Transverse colon (tissue), 3 donors: Measurements from ENCODE around the gene LRAT.

Experiments
- CTCF ChIP-seq, 5 experiments: fragments of 200-600 bp in 3 of 5; fragments of 450-650 bp in 2 of 5; sonication (generic) in 3 of 5; IDR thresholded peaks; 1 replicate in 2 of 5; 2 replicates in 3 of 5; pipeline ENCODE4 v1.5.1; 2016 to 2017; ENCODE audit warnings: antibody characterized with exemption in 5 of 5, inconsistent platforms in 3 of 5, mild to moderate bottlenecking in 2 of 5, moderate library complexity in 1 of 5
- EP300 ChIP-seq: sonication (generic); formaldehyde crosslinking; IDR thresholded peaks from one replicate; pipeline ENCODE4 v1.6.1; 2017; ENCODE audit warnings: antibody characterized with exemption, low read depth

DNA sequence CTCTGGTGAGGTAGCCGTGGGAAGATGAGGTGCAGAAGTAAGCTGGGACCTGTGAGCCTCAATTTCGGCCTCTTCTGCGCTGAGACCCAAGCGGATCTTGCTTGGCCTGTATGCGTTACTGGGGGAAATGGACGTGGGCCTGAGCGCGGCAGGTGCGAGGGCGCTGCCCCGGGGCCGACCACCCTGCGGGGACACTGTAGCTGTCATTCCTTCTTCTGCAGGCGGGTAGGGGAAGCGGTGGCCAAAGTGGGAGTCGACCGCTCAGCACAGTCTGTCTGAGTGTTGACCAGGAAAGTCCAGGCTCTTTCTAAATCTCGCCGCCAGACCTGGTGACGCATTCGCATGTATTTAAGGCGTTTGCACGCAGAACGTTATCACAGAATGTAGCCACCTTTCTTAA is 3.3 kb upstream of the LRAT start:
- TF ChIP-seq CTCF (IDR thresholded peaks at IDR 0.05) (no peak), EP300 (no peak)
